ENCODE measurements around the gene RHO. TPM values are rescaled to one million over a fixed set of nuclear protein-coding genes. Genes with fewer than 3 reads are reported as not detected.
A peak's percentile ranks its signal among the peaks of the same experiment; 100 is the strongest.

Gene RHO
- total and polyA plus RNA-seq, 3 experiments from 2014 or later = not detected

GRCh38 chr3:129553171-129553570, 24.7 kb downstream of the RHO start:
- DNase-seq = no peak
- no peaks in the 10 kb centered on the region for H3K9me3 Mint-ChIP-seq
- peak overlapping the region in 2 of 8 donors; percentile 74 to 84 for H3K27ac Mint-ChIP-seq
- peaks cover 12% of the 10 kb centered on the region for H3K4me1 ChIP-seq (ENCODE audit: insufficient read depth, low read length)
- H3K4me1 Mint-ChIP-seq = peaks cover 24 to 32% (median 27%) of the 10 kb centered on the region in 3 donors
- peaks cover 0 to 18% (median 6%) of the 10 kb centered on the region in 3 donors for H3K36me3 Mint-ChIP-seq
- H3K4me3 Mint-ChIP-seq = peak overlapping the region in 1 of 7 donors; percentile 7
- no peaks in the 10 kb centered on the region for H3K27me3 ChIP-seq (ENCODE audit: insufficient read depth, low read length, poor library complexity, severe bottlenecking)
- no peak overlapping the region for H3K27ac ChIP-seq (ENCODE audit: low read depth, low read length)
- ChIA-PET POLR2A (no interaction called here), CTCF (interaction anchor here (1.4 kb wide), 1 partner anchor 23 kb away, joined by 4 read pairs; no protein-coding TSS in a partner anchor)
- H3K36me3 ChIP-seq (ENCODE audit: insufficient read depth, low read length) = no peaks in the 10 kb centered on the region
- peaks cover 0 to 5% of the 10 kb centered on the region in 2 donors for H3K27me3 Mint-ChIP-seq
- no peaks in the 10 kb centered on the region for H3K9me3 ChIP-seq (ENCODE audit: low read length)
- no peak overlapping the region for H3K4me3 ChIP-seq (ENCODE audit: low read length)

- H3K36me3 ChIP-seq (ENCODE audit: insufficient read depth, low read length) = no peaks in the 10 kb centered on the region
- no peak overlapping the region for H3K4me3 ChIP-seq (ENCODE audit: low read length)
- H3K4me1 Mint-ChIP-seq = peaks cover 29 to 37% (median 33%) of the 10 kb centered on the region in 3 donors
- peak overlapping the region in 3 of 8 donors; percentile 5 to 77 (median 17) for H3K27ac Mint-ChIP-seq
- no peaks in the 10 kb centered on the region for H3K9me3 ChIP-seq (ENCODE audit: low read length)
- H3K27me3 ChIP-seq (ENCODE audit: insufficient read depth, low read length, poor library complexity, severe bottlenecking) = no peaks in the 10 kb centered on the region
- H3K9me3 Mint-ChIP-seq = no peaks in the 10 kb centered on the region
- peaks cover 0 to 19% (median 8%) of the 10 kb centered on the region in 3 donors for H3K36me3 Mint-ChIP-seq
- CTCF ChIA-PET = interaction anchor here (0.9 to 1.8 kb wide), 2 partner anchors 23 to 64 kb away, joined by 3 to 4 read pairs; no protein-coding TSS in a partner anchor
- peak overlapping the region in 5 of 7 donors; percentile 11 to 45 (median 17) for H3K4me3 Mint-ChIP-seq
- POLR2A ChIA-PET = no interaction called here
- peaks cover 0 to 5% of the 10 kb centered on the region in 2 donors for H3K27me3 Mint-ChIP-seq
- peaks cover 17% of the 10 kb centered on the region for H3K4me1 ChIP-seq (ENCODE audit: insufficient read depth, low read length)
- no peak overlapping the region for H3K27ac ChIP-seq (ENCODE audit: low read depth, low read length)
- no peak for DNase-seq
These were observed 25.3 kb downstream of the RHO start for GRCh38 chr3:129553719-129554118.

GRCh38 chr3:129554356-129555152, 26.1 kb downstream of the RHO start:
- Histone ChIP-seq H3K4me1 (ENCODE audit: insufficient read depth, low read length) (peaks cover 21% of the 10 kb centered on the region), H3K27ac (ENCODE audit: low read depth, low read length) (no peak overlapping the region), H3K27me3 (ENCODE audit: insufficient read depth, low read length, poor library complexity, severe bottlenecking) (no peaks in the 10 kb centered on the region), H3K4me3 (ENCODE audit: low read length) (no peak overlapping the region), H3K9me3 (ENCODE audit: low read length) (no peaks in the 10 kb centered on the region), H3K36me3 (ENCODE audit: insufficient read depth, low read length) (no peaks in the 10 kb centered on the region)
- Mint-ChIP-seq H3K27me3 (peaks cover 0 to 5% of the 10 kb centered on the region in 2 donors), H3K27ac (peak overlapping the region in 5 of 8 donors; percentile 17 to 92 (median 48)), H3K4me3 (peak overlapping the region in 1 of 7 donors; percentile 20), H3K36me3 (peaks cover 0 to 20% (median 8%) of the 10 kb centered on the region in 3 donors), H3K9me3 (no peaks in the 10 kb centered on the region), H3K4me1 (peaks cover 29 to 37% (median 33%) of the 10 kb centered on the region in 3 donors)
- no peak for DNase-seq
- CTCF ChIA-PET = interaction anchor here (0.6 to 1.8 kb wide), 5 partner anchors 22 to 298 kb away, joined by 3 to 5 read pairs (median 3); no protein-coding TSS in a partner anchor
- POLR2A ChIA-PET = interaction anchor here (1.1 kb wide), 2 partner anchors 23 to 39 kb away, joined by 3 to 4 read pairs; no protein-coding TSS in a partner anchor

GRCh38 chr3:129555153-129555550, 26.7 kb downstream of the RHO start:
- Mint-ChIP-seq H3K27me3 (peaks cover 0 to 5% of the 10 kb centered on the region in 2 donors), H3K4me1 (peaks cover 29 to 37% (median 33%) of the 10 kb centered on the region in 3 donors), H3K36me3 (peaks cover 0 to 21% (median 8%) of the 10 kb centered on the region in 3 donors), H3K4me3 (no peak overlapping the region), H3K9me3 (no peaks in the 10 kb centered on the region), H3K27ac (peak overlapping the region in 1 of 8 donors; percentile 92)
- CTCF ChIA-PET = interaction anchor here (0.6 to 1.8 kb wide), 4 partner anchors 22 to 297 kb away, joined by 3 to 5 read pairs (median 4); no protein-coding TSS in a partner anchor
- Histone ChIP-seq H3K4me1 (ENCODE audit: insufficient read depth, low read length) (peaks cover 21% of the 10 kb centered on the region), H3K9me3 (ENCODE audit: low read length) (no peaks in the 10 kb centered on the region), H3K27me3 (ENCODE audit: insufficient read depth, low read length, poor library complexity, severe bottlenecking) (no peaks in the 10 kb centered on the region), H3K36me3 (ENCODE audit: insufficient read depth, low read length) (no peaks in the 10 kb centered on the region), H3K27ac (ENCODE audit: low read depth, low read length) (no peak overlapping the region), H3K4me3 (ENCODE audit: low read length) (no peak overlapping the region)
- POLR2A ChIA-PET = interaction anchor here (1.1 kb wide), 2 partner anchors 22 to 39 kb away, joined by 3 to 4 read pairs; no protein-coding TSS in a partner anchor
- no peak for DNase-seq

- DNase-seq = no peak
- Mint-ChIP-seq H3K9me3 (no peaks in the 10 kb centered on the region), H3K4me1 (peaks cover 32 to 41% (median 37%) of the 10 kb centered on the region in 3 donors), H3K36me3 (peaks cover 2 to 24% (median 12%) of the 10 kb centered on the region in 3 donors), H3K27me3 (peaks cover 0 to 5% of the 10 kb centered on the region in 2 donors), H3K4me3 (no peak overlapping the region), H3K27ac (peak overlapping the region in 3 of 8 donors; percentile 32 to 47 (median 36))
- ChIA-PET POLR2A (interaction anchor here (1.1 kb wide), 1 partner anchor 38 kb away, joined by 4 read pairs; no protein-coding TSS in a partner anchor), CTCF (interaction anchor here (0.9 to 1.8 kb wide), 3 partner anchors 21 to 69 kb away, joined by 3 to 5 read pairs (median 4); no protein-coding TSS in a partner anchor)
- Histone ChIP-seq H3K4me1 (ENCODE audit: insufficient read depth, low read length) (peaks cover 21% of the 10 kb centered on the region), H3K36me3 (ENCODE audit: insufficient read depth, low read length) (no peaks in the 10 kb centered on the region), H3K27me3 (ENCODE audit: insufficient read depth, low read length, poor library complexity, severe bottlenecking) (no peaks in the 10 kb centered on the region), H3K27ac (ENCODE audit: low read depth, low read length) (no peak overlapping the region), H3K4me3 (ENCODE audit: low read length) (no peak overlapping the region), H3K9me3 (ENCODE audit: low read length) (no peaks in the 10 kb centered on the region)
These were observed 27.3 kb downstream of the RHO start for GRCh38 chr3:129555616-129556357.

- Histone ChIP-seq H3K9me3 (ENCODE audit: low read length) (no peaks in the 10 kb centered on the region), H3K4me3 (ENCODE audit: low read length) (no peak overlapping the region), H3K27me3 (ENCODE audit: insufficient read depth, low read length, poor library complexity, severe bottlenecking) (no peaks in the 10 kb centered on the region), H3K36me3 (ENCODE audit: insufficient read depth, low read length) (no peaks in the 10 kb centered on the region), H3K4me1 (ENCODE audit: insufficient read depth, low read length) (peaks cover 21% of the 10 kb centered on the region), H3K27ac (ENCODE audit: low read depth, low read length) (no peak overlapping the region)
- DNase-seq = no peak
- Mint-ChIP-seq H3K27ac (peak overlapping the region in 1 of 8 donors; percentile 36), H3K4me3 (no peak overlapping the region), H3K9me3 (no peaks in the 10 kb centered on the region), H3K4me1 (peaks cover 32 to 41% (median 38%) of the 10 kb centered on the region in 3 donors), H3K36me3 (peaks cover 2 to 25% (median 13%) of the 10 kb centered on the region in 3 donors), H3K27me3 (peaks cover 0 to 4% of the 10 kb centered on the region in 2 donors)
- ChIA-PET POLR2A (no interaction called here), CTCF (no interaction called here)
These were observed 27.9 kb downstream of the RHO start for GRCh38 chr3:129556358-129556695.

GRCh38 chr3:129556890-129557547, 28.6 kb downstream of the RHO start:
- peaks cover 2 to 29% (median 13%) of the 10 kb centered on the region in 3 donors for H3K36me3 Mint-ChIP-seq
- ChIA-PET CTCF (interaction anchor here (1.2 kb wide), 1 partner anchor 71 kb away, joined by 6 read pairs; no protein-coding TSS in a partner anchor), POLR2A (interaction anchor here (0.6 kb wide), 1 partner anchor 67 kb away, joined by 3 read pairs; no protein-coding TSS in a partner anchor)
- Histone ChIP-seq H3K27ac (ENCODE audit: low read depth, low read length) (no peak overlapping the region), H3K9me3 (ENCODE audit: low read length) (no peaks in the 10 kb centered on the region), H3K36me3 (ENCODE audit: insufficient read depth, low read length) (no peaks in the 10 kb centered on the region), H3K4me1 (ENCODE audit: insufficient read depth, low read length) (peaks cover 21% of the 10 kb centered on the region), H3K4me3 (ENCODE audit: low read length) (no peak overlapping the region), H3K27me3 (ENCODE audit: insufficient read depth, low read length, poor library complexity, severe bottlenecking) (no peaks in the 10 kb centered on the region)
- no peak for DNase-seq
- H3K4me1 Mint-ChIP-seq = peaks cover 32 to 38% (median 38%) of the 10 kb centered on the region in 3 donors
- peak overlapping the region in 3 of 8 donors; percentile 36 to 81 (median 57) for H3K27ac Mint-ChIP-seq
- H3K4me3 Mint-ChIP-seq = no peak overlapping the region
- H3K9me3 Mint-ChIP-seq = no peaks in the 10 kb centered on the region
- peaks cover 0 to 3% of the 10 kb centered on the region in 2 donors for H3K27me3 Mint-ChIP-seq
